Ovary (tissue), 3 donors: ENCODE data around the gene PIP.
"Not testable (repeated sequence)": the region's sequence is repeated elsewhere in the genome, so short reads cannot be mapped to it uniquely, and the experiment has no call there.

ENCODE experiments used
- EP300 ChIP-seq: sonication (generic); formaldehyde crosslinking; IDR thresholded peaks from one replicate; pipeline ENCODE4 v1.6.1; 2017; ENCODE audit warnings: antibody characterized with exemption
- POLR2A ChIP-seq: fragments of 450-650 bp; IDR thresholded peaks from one replicate; pipeline ENCODE4 v1.6.1; 2017; ENCODE audit warnings: antibody characterized with exemption, mild to moderate bottlenecking, moderate library complexity
- TF ChIP-seq, protein P1 (sequence below), 3 donors: fragments of 450-650 bp in 2 of 3; fragments of 200-600 bp in 1 of 3; IDR thresholded peaks; one replicate each; pipeline versions ENCODE4 v1.5.1 to v1.8.0; 2016 to 2022; ENCODE audit warnings: antibody characterized with exemption in 3 of 3, mild to moderate bottlenecking in 1 of 3
- donor health status: DM: no; HTN: no; CAD: no.

DNA sequence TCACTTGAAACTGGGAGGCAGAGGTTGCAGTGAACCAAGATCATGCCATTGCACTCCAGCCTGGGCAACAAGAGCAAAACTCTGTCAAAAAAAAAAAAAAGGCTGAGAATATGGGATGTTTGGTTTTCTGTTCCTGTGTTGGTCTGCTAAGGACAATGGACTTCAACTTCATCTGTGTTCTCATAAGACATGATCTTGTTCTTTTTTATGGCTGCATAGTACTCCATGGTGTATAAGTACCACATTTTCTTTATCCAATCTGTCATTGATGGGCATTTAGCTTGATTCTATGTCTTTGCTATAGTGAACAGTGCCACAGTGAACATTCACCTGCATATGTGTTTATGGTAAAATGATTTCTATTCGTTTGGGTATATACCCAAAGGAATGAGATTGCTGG, 32.3 kb upstream of the PIP start:
- not testable (repeated sequence) for TF ChIP-seq POLR2A, EP300
- TF ChIP-seq, protein P1, sequence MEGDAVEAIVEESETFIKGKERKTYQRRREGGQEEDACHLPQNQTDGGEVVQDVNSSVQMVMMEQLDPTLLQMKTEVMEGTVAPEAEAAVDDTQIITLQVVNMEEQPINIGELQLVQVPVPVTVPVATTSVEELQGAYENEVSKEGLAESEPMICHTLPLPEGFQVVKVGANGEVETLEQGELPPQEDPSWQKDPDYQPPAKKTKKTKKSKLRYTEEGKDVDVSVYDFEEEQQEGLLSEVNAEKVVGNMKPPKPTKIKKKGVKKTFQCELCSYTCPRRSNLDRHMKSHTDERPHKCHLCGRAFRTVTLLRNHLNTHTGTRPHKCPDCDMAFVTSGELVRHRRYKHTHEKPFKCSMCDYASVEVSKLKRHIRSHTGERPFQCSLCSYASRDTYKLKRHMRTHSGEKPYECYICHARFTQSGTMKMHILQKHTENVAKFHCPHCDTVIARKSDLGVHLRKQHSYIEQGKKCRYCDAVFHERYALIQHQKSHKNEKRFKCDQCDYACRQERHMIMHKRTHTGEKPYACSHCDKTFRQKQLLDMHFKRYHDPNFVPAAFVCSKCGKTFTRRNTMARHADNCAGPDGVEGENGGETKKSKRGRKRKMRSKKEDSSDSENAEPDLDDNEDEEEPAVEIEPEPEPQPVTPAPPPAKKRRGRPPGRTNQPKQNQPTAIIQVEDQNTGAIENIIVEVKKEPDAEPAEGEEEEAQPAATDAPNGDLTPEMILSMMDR (IDR thresholded peaks at IDR 0.05), result not testable (repeated sequence)
